Neural progenitor cell (in vitro differentiated cells): ENCODE data around the gene GFRA4.

Experiments
- EZH2 ChIP-seq: fragments of 200-600 bp; sonication (generic); IDR thresholded peaks from 2 replicates; pipeline ENCODE4 v1.6.1; 2017; ENCODE audit warnings: antibody characterized with exemption, mild to moderate bottlenecking, moderate library complexity
- EZH2phosphoT487 ChIP-seq: fragments of 200-600 bp; sonication (generic); IDR thresholded peaks from 2 replicates; pipeline ENCODE4 v1.6.1; 2017; ENCODE audit warnings: antibody characterized with exemption
- TF ChIP-seq, protein P1 (sequence below): fragments of 200-600 bp; sonication (generic); IDR thresholded peaks from 2 replicates; pipeline ENCODE4 v1.5.1; 2017; ENCODE audit warnings: antibody characterized with exemption, mild to moderate bottlenecking

DNA sequence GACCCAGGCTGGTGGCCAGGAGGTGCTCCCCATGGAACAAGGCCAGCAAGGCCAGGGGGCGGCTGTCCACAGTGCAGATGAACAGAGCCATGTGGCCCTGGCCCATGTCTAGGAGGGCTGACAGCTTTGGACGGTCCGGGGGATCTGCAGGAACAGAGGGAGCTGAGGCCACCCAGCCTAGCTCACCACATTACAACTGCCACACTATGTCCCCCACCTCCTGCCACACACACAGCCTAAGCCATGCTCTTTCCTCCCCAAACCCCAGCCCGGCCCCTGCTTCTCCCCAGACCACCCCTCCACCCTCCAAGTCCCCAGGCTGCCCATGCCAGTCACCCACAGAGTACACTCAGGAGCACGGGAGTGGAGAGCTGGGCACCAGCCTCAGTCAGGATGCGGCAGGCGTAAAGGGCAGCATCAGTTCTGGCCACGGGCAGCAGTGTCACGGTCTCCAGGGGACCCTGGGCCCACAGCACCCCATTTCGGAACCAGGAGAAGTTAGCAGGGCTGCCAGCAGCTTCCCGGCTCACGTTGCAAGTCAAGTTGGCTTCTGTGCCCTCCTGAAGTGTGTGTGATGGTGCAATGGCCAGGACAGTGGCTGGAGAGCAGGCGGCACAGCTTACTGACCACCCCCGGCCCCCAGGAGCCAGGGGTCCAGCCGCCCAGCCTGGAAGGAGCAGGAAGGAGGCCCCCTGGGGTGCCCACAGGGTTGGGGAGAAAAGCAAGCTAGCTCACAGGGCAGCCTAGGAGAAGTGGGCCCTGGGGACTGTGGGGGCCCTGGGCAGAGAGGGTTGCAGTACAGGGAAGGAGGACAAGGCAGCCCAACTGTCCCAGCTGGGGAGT, 33.8 kb upstream of the GFRA4 start:
- no peak for TF ChIP-seq EZH2
- TF ChIP-seq, protein P1, sequence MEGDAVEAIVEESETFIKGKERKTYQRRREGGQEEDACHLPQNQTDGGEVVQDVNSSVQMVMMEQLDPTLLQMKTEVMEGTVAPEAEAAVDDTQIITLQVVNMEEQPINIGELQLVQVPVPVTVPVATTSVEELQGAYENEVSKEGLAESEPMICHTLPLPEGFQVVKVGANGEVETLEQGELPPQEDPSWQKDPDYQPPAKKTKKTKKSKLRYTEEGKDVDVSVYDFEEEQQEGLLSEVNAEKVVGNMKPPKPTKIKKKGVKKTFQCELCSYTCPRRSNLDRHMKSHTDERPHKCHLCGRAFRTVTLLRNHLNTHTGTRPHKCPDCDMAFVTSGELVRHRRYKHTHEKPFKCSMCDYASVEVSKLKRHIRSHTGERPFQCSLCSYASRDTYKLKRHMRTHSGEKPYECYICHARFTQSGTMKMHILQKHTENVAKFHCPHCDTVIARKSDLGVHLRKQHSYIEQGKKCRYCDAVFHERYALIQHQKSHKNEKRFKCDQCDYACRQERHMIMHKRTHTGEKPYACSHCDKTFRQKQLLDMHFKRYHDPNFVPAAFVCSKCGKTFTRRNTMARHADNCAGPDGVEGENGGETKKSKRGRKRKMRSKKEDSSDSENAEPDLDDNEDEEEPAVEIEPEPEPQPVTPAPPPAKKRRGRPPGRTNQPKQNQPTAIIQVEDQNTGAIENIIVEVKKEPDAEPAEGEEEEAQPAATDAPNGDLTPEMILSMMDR: no peak
- TF ChIP-seq EZH2phosphoT487: no peak
